Measurements from ENCODE around the gene RIMBP2.

Gene RIMBP2

GRCh38 chr12:130685250-130685787 lies 30.8 kb downstream of the RIMBP2 start:
- H3K9me3 Mint-ChIP-seq (ENCODE audit: low read depth): no peaks in the 10 kb centered on the region
- no peak overlapping the region for H3K4me3 Mint-ChIP-seq
- no peaks in the 10 kb centered on the region for H3K4me1 Mint-ChIP-seq (ENCODE audit: low read depth)
- peaks cover 7% of the 10 kb centered on the region for H3K27me3 Mint-ChIP-seq
- no peak overlapping the region for H3K27ac Mint-ChIP-seq
- H3K36me3 Mint-ChIP-seq: no peaks in the 10 kb centered on the region

- Mint-ChIP-seq H3K27me3 (peaks cover 7% of the 10 kb centered on the region), H3K27ac (no peak overlapping the region), H3K4me3 (no peak overlapping the region), H3K4me1 (ENCODE audit: low read depth) (no peaks in the 10 kb centered on the region), H3K36me3 (no peaks in the 10 kb centered on the region), H3K9me3 (ENCODE audit: low read depth) (no peaks in the 10 kb centered on the region)
These were observed 32.3 kb downstream of the RIMBP2 start for GRCh38 chr12:130683811-130684210.

GRCh38 chr12:130683080-130683479 lies 33.0 kb downstream of the RIMBP2 start:
- Mint-ChIP-seq H3K27ac (no peak overlapping the region), H3K4me3 (no peak overlapping the region), H3K27me3 (peaks cover 7% of the 10 kb centered on the region), H3K9me3 (ENCODE audit: low read depth) (no peaks in the 10 kb centered on the region), H3K4me1 (ENCODE audit: low read depth) (no peaks in the 10 kb centered on the region), H3K36me3 (no peaks in the 10 kb centered on the region)

GRCh38 chr12:130680451-130680990 lies 35.6 kb downstream of the RIMBP2 start:
- no peaks in the 10 kb centered on the region for H3K4me1 Mint-ChIP-seq (ENCODE audit: low read depth)
- no peaks in the 10 kb centered on the region for H3K9me3 Mint-ChIP-seq (ENCODE audit: low read depth)
- H3K36me3 Mint-ChIP-seq: no peaks in the 10 kb centered on the region
- no peak overlapping the region for H3K27ac Mint-ChIP-seq
- peaks cover 7% of the 10 kb centered on the region for H3K27me3 Mint-ChIP-seq
- H3K4me3 Mint-ChIP-seq: no peak overlapping the region

- Mint-ChIP-seq H3K27me3 (no peaks in the 10 kb centered on the region), H3K4me3 (no peak overlapping the region), H3K36me3 (no peaks in the 10 kb centered on the region), H3K27ac (no peak overlapping the region), H3K9me3 (ENCODE audit: low read depth) (no peaks in the 10 kb centered on the region), H3K4me1 (ENCODE audit: low read depth) (no peaks in the 10 kb centered on the region)
These were observed 38.0 kb downstream of the RIMBP2 start for GRCh38 chr12:130677957-130678558.

GRCh38 chr12:130675791-130676190 lies 40.3 kb downstream of the RIMBP2 start:
- Mint-ChIP-seq H3K4me1 (ENCODE audit: low read depth) (no peaks in the 10 kb centered on the region), H3K36me3 (no peaks in the 10 kb centered on the region)

GRCh38 chr12:130675121-130675520 lies 41.0 kb downstream of the RIMBP2 start:
- Mint-ChIP-seq H3K4me1 (ENCODE audit: low read depth) (no peaks in the 10 kb centered on the region), H3K9me3 (ENCODE audit: low read depth) (no peaks in the 10 kb centered on the region), H3K36me3 (no peaks in the 10 kb centered on the region), H3K27me3 (peaks cover 1% of the 10 kb centered on the region), H3K27ac (no peak overlapping the region), H3K4me3 (no peak overlapping the region)

More at GRCh38 chr12:130675791-130676190, 40.3 kb downstream of the RIMBP2 start:
- H3K27ac Mint-ChIP-seq: no peak overlapping the region
- peaks cover 1% of the 10 kb centered on the region for H3K27me3 Mint-ChIP-seq
- H3K9me3 Mint-ChIP-seq (ENCODE audit: low read depth): no peaks in the 10 kb centered on the region
- no peak overlapping the region for H3K4me3 Mint-ChIP-seq

GRCh38 chr12:130674676-130675075 lies 41.4 kb downstream of the RIMBP2 start:
- Mint-ChIP-seq H3K27me3 (peaks cover 1% of the 10 kb centered on the region), H3K36me3 (no peaks in the 10 kb centered on the region), H3K4me3 (no peak overlapping the region), H3K27ac (no peak overlapping the region), H3K9me3 (ENCODE audit: low read depth) (no peaks in the 10 kb centered on the region), H3K4me1 (ENCODE audit: low read depth) (no peaks in the 10 kb centered on the region)

GRCh38 chr12:130673036-130673705 lies 42.9 kb downstream of the RIMBP2 start:
- Mint-ChIP-seq H3K4me1 (ENCODE audit: low read depth) (no peaks in the 10 kb centered on the region), H3K36me3 (no peaks in the 10 kb centered on the region), H3K4me3 (no peak overlapping the region), H3K27me3 (peaks cover 1% of the 10 kb centered on the region), H3K27ac (no peak overlapping the region), H3K9me3 (ENCODE audit: low read depth) (no peaks in the 10 kb centered on the region)

- Mint-ChIP-seq H3K27ac (no peak overlapping the region), H3K27me3 (peaks cover 2% of the 10 kb centered on the region), H3K4me3 (no peak overlapping the region), H3K36me3 (no peaks in the 10 kb centered on the region), H3K4me1 (ENCODE audit: low read depth) (no peaks in the 10 kb centered on the region), H3K9me3 (ENCODE audit: low read depth) (peaks cover 2% of the 10 kb centered on the region)
These were observed 43.8 kb downstream of the RIMBP2 start for GRCh38 chr12:130672089-130672820.

- Mint-ChIP-seq H3K36me3 (no peaks in the 10 kb centered on the region), H3K27ac (no peak overlapping the region), H3K4me3 (no peak overlapping the region), H3K27me3 (peaks cover 4% of the 10 kb centered on the region), H3K4me1 (ENCODE audit: low read depth) (no peaks in the 10 kb centered on the region), H3K9me3 (ENCODE audit: low read depth) (peaks cover 4% of the 10 kb centered on the region)
These were observed 44.5 kb downstream of the RIMBP2 start for GRCh38 chr12:130671556-130671955.

- no peaks in the 10 kb centered on the region for H3K36me3 Mint-ChIP-seq
- H3K9me3 Mint-ChIP-seq (ENCODE audit: low read depth): peaks cover 4% of the 10 kb centered on the region
- H3K27ac Mint-ChIP-seq: no peak overlapping the region
- no peaks in the 10 kb centered on the region for H3K4me1 Mint-ChIP-seq (ENCODE audit: low read depth)
- peaks cover 11% of the 10 kb centered on the region for H3K27me3 Mint-ChIP-seq
- no peak overlapping the region for H3K4me3 Mint-ChIP-seq
These were observed 46.3 kb downstream of the RIMBP2 start for GRCh38 chr12:130669797-130670196.

- no peak overlapping the region for H3K27ac Mint-ChIP-seq
- H3K4me1 Mint-ChIP-seq (ENCODE audit: low read depth): no peaks in the 10 kb centered on the region
- no peak overlapping the region for H3K4me3 Mint-ChIP-seq
- H3K36me3 Mint-ChIP-seq: no peaks in the 10 kb centered on the region
- peaks cover 11% of the 10 kb centered on the region for H3K27me3 Mint-ChIP-seq
- H3K9me3 Mint-ChIP-seq (ENCODE audit: low read depth): peaks cover 4% of the 10 kb centered on the region
These were observed 46.9 kb downstream of the RIMBP2 start for GRCh38 chr12:130669205-130669557.

- Mint-ChIP-seq H3K9me3 (ENCODE audit: low read depth) (peaks cover 4% of the 10 kb centered on the region), H3K27ac (no peak overlapping the region), H3K4me3 (no peak overlapping the region), H3K36me3 (no peaks in the 10 kb centered on the region), H3K27me3 (peaks cover 11% of the 10 kb centered on the region), H3K4me1 (ENCODE audit: low read depth) (no peaks in the 10 kb centered on the region)
These were observed 47.6 kb downstream of the RIMBP2 start for GRCh38 chr12:130668286-130669204.

Measured in activated naive CD8-positive, alpha-beta T cell (primary cell).